ENCODE data around the gene BCL11A. TPM values are rescaled to one million over a fixed set of nuclear protein-coding genes. Genes with fewer than 3 reads are reported as not detected.

BCL11A gene
- total RNA-seq, 4 donors from 2014 or later = 23.9 to 46.2 (median 33.8) TPM

DNA sequence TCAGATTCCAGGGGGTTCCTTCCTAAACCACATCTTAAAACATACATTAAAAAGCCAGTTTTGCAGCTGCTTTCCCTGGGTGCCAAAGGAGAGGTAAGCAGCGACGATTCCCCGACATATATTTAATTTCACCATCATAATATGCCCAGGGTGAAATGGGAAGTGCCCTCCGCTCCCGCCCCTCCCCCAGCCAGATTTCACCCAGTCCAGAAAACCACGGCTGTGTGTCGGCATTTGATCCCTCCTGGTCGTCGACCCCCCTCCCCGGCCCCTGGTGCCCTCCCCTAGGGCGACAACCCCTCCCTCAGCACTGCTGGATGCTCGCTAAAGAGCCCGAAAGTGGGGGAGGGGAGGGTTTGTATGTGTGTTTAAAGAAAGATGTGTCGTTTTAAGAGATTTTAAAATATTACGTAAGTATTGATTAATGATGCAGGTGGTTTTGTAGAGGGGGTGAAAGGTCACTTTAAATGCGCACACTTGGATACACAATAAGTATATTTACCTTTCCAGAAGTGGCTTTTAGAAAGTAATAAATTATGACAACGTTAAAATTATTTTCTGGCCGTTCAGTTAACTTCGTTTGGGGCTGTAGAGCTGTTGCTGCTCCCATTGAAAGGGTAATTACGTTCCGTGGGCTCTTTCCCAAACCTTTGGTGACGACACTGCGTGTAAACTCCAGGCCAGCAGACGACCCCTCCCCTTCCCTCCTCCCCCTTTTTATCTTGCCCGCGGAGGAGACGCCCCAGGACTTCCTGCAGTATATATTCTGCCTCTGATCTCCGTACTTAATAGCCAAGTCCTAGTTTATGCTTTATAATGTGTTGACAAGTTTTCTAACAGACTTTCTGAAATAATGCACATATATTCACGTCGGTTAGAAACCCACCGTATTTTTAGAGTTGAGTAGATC is 3.4 kb upstream of the BCL11A start:
- DNase-seq = no peak
- Histone ChIP-seq H3K27ac (peak overlapping the region in 3 of 4 donors; percentile 26 to 90 (median 89)), H3K4me1 (peaks cover 0 to 56% (median 26%) of the 10 kb centered on the region in 3 donors), H3K27me3 (peaks cover 0 to 85% (median 9%) of the 10 kb centered on the region in 4 donors), H3K9me3 (no peaks in the 10 kb centered on the region), H3K36me3 (no peaks in the 10 kb centered on the region), H3K4me3 (peak overlapping the region; percentile 51 to 75 (median 64))
- intact Hi-C loops (cut with DNase I) = no loop called here
- 1 to 2% methylated on average over 26 to 27 of the region's 31 CpGs for WGBS, 2 donors
- TF ChIP-seq, protein P1, sequence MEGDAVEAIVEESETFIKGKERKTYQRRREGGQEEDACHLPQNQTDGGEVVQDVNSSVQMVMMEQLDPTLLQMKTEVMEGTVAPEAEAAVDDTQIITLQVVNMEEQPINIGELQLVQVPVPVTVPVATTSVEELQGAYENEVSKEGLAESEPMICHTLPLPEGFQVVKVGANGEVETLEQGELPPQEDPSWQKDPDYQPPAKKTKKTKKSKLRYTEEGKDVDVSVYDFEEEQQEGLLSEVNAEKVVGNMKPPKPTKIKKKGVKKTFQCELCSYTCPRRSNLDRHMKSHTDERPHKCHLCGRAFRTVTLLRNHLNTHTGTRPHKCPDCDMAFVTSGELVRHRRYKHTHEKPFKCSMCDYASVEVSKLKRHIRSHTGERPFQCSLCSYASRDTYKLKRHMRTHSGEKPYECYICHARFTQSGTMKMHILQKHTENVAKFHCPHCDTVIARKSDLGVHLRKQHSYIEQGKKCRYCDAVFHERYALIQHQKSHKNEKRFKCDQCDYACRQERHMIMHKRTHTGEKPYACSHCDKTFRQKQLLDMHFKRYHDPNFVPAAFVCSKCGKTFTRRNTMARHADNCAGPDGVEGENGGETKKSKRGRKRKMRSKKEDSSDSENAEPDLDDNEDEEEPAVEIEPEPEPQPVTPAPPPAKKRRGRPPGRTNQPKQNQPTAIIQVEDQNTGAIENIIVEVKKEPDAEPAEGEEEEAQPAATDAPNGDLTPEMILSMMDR (IDR thresholded peaks at IDR 0.05) = no peak
- no peak for TF ChIP-seq POLR2A (IDR thresholded peaks at IDR 0.05)

DNA sequence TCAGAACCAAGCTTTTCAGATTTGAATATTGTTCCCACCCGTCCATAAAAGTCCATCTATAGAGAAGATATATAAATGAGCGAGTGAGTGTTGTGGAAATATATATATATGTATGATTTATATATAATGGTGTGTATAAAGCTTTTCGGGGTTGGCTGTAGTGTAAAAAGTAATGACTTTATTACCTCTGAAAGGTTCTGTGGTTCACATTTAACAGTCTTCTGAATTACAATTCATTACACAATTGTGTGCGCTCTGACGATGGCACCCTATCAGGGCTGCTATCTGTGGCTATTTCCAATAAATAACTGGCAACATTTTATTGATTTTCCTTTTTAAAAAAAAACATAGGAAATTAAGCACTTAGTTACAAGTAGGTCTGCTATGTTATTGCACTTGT is 2.7 kb upstream of the BCL11A start:
- Histone ChIP-seq H3K4me1 (peaks cover 5 to 62% (median 29%) of the 10 kb centered on the region in 3 donors), H3K4me3 (peak overlapping the region; percentile 57 to 78 (median 73)), H3K27me3 (peaks cover 0 to 90% (median 9%) of the 10 kb centered on the region in 4 donors), H3K36me3 (no peaks in the 10 kb centered on the region), H3K27ac (peak overlapping the region in 2 of 4 donors; percentile 89 to 90), H3K9me3 (no peaks in the 10 kb centered on the region)
- 14 to 32% methylated on average over 5 of the region's 5 CpGs for WGBS, 2 donors
- intact Hi-C loops (cut with DNase I) = no loop called here
- no peak for DNase-seq
- TF ChIP-seq, protein P1 (IDR thresholded peaks at IDR 0.05) = no peak
- TF ChIP-seq POLR2A (IDR thresholded peaks at IDR 0.05) = no peak

- H3K4me3 ChIP-seq = peak overlapping the region; percentile 57 to 78 (median 73)
- TF ChIP-seq POLR2A (IDR thresholded peaks at IDR 0.05) = peak in 1 of 4 donors; percentile 6
- TF ChIP-seq, protein P1 (IDR thresholded peaks at IDR 0.05) = no peak
- H3K9me3 ChIP-seq = no peaks in the 10 kb centered on the region
- 0 to 15% methylated on average over 2 to 4 of the region's 5 CpGs for WGBS, 2 donors
- peak overlapping the region in 3 of 4 donors; percentile 89 to 91 (median 90) for H3K27ac ChIP-seq
- no peaks in the 10 kb centered on the region for H3K36me3 ChIP-seq
- H3K4me1 ChIP-seq = peaks cover 9 to 66% (median 33%) of the 10 kb centered on the region in 3 donors
- DNase-seq = no peak
- intact Hi-C loops (cut with DNase I) = no loop called here
- peaks cover 0 to 90% (median 9%) of the 10 kb centered on the region in 4 donors for H3K27me3 ChIP-seq
Measured at GRCh38 chr2:60555783-60556139, 2.3 kb upstream of the BCL11A start.

DNA sequence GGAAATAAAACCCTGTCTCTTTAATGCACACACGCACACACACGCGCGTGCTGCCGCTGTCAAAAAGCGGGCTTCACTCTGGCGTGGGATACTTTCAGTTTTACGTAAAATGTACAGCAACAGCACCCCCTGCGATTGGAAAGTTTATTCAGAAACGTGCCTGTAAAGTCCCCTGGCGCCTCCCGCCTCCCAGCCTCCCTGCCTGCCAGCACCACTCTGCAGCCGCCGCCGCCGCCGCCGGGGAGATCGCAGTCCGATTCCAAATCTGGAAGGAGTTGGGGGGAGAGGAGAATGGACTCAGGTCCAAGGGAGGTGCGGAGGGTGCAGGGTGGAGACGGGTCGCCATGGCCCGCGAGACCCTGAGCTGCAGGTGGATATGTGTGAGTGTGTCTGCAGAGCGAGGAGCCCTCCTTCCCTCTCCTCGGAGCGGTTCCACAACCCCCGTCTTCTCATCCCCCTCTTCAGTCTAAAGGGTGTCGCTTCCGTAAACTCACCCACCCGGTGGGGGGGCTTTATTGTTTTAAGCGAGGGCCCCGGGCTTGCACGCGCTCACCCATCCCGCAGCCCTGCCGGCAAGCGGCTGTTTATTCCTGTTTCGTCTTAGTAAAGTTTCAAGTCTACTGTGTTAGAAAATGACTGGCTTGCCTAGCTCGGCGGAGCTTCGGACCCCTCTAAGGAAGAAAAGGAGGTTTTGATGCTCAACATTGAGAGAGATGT is 1.8 kb upstream of the BCL11A start:
- intact Hi-C loops (cut with DNase I) = no loop called here
- H3K4me1 ChIP-seq = peaks cover 13 to 72% (median 36%) of the 10 kb centered on the region in 3 donors
- DNase-seq = no peak

More for the DNA sequence above, 1.8 kb upstream of the BCL11A start:
- TF ChIP-seq, protein P1 (IDR thresholded peaks at IDR 0.05) = peak in 5 of 6 experiments; percentile 14 to 47 (median 21)
- peak in 3 of 4 donors; percentile 10 to 57 (median 27) for TF ChIP-seq POLR2A (IDR thresholded peaks at IDR 0.05)
- H3K27me3 ChIP-seq = peaks cover 0 to 90% (median 9%) of the 10 kb centered on the region in 4 donors
- H3K9me3 ChIP-seq = no peaks in the 10 kb centered on the region
- H3K27ac ChIP-seq = peak overlapping the region; percentile 81 to 91 (median 90)
- WGBS, 2 donors = 1 to 5% methylated on average over 4 to 33 of the region's 43 CpGs
- peak overlapping the region; percentile 57 to 78 (median 73) for H3K4me3 ChIP-seq
- H3K36me3 ChIP-seq = no peaks in the 10 kb centered on the region

Measured in esophagus squamous epithelium (tissue), 5 donors.